Prostate gland (tissue), 2 donors: ENCODE data around the gene FKBP10. TPM values are rescaled to one million over a fixed set of nuclear protein-coding genes. Genes with fewer than 3 reads are reported as not detected.

Experiments used
- DNase-seq: peaks from one replicate; pipeline ENCODE4 v3.0.0-alpha.2; 2019; ENCODE audit warnings: low spot score
- H3K27ac ChIP-seq, 2 donors: fragments of 200-600 bp; sonication (generic); 2 replicates each; pipeline ENCODE4 v1.5.1; 2017 to 2019
- H3K27me3 ChIP-seq: fragments of 200-600 bp; sonication (generic); replicated peaks from 2 replicates; pipeline ENCODE4 v1.5.1; 2019; ENCODE audit not compliant: insufficient read depth
- H3K36me3 ChIP-seq, 2 donors: fragments of 200-600 bp; sonication (generic); 1 replicate in 1 of 2; 2 replicates in 1 of 2; pipeline versions ENCODE4 v1.5.1 to v1.8.1; 2017 to 2019
- H3K4me1 ChIP-seq: fragments of 200-600 bp; sonication (generic); replicated peaks from 2 replicates; pipeline ENCODE4 v1.5.1; 2019
- H3K4me3 ChIP-seq, 2 donors: fragments of 200-600 bp; sonication (generic); 2 replicates each; pipeline ENCODE4 v1.5.1; 2017 to 2019
- H3K9me3 ChIP-seq: fragments of 200-600 bp; sonication (generic); 2 replicates; pipeline ENCODE4 v1.5.1; 2017
- CTCF ChIP-seq, 4 experiments: fragments of 200-600 bp in 2 of 4; fragments of 450-650 bp in 2 of 4; sonication (generic) in 2 of 4; IDR thresholded peaks; 1 replicate in 3 of 4; 2 replicates in 1 of 4; pipeline ENCODE4 v1.5.1; 2016 to 2019; ENCODE audit warnings: antibody characterized with exemption in 4 of 4, mild to moderate bottlenecking in 2 of 4, moderate library complexity in 2 of 4
- POLR2A ChIP-seq: fragments of 450-650 bp; IDR thresholded peaks from one replicate; pipeline ENCODE4 v1.6.1; 2016; ENCODE audit warnings: antibody characterized with exemption, mild to moderate bottlenecking
- POLR2AphosphoS5 ChIP-seq: sonication (generic); formaldehyde crosslinking; IDR thresholded peaks from one replicate; pipeline ENCODE4 v1.6.1; 2017; ENCODE audit warnings: antibody characterized with exemption
- WGBS: methylation state at CpG from one replicate; pipeline ENCODE4 v1.1.5; 2018; 5-methylcytosine and 5-hydroxymethylcytosine counted together
- intact Hi-C: fragments of 100-400 bp; cut with DNase I; formaldehyde crosslinking; loops from one replicate; pipeline ENCODE4 v1.14.2; 2022
- total RNA-seq, 2 donors: library from RNA; depleted of rRNA; stranded (reverse); fragments of >200 nt; gene quantifications; one replicate each; pipeline ENCODE4 v1.1.0, GENCODE V29; 2016

FKBP10 gene
- total RNA-seq, 2 donors from 2014 or later: 24.5 to 50.2 TPM

GRCh38 chr17:41813699-41814124 lies 908 bp downstream of the FKBP10 start:
- Histone ChIP-seq H3K4me1 (peaks cover 8% of the 10 kb centered on the region), H3K27me3 (no peaks in the 10 kb centered on the region), H3K36me3 (no peaks in the 10 kb centered on the region), H3K9me3 (no peaks in the 10 kb centered on the region), H3K4me3 (peak overlapping the region in 1 of 2 donors; percentile 60), H3K27ac (peak overlapping the region in 1 of 2 donors; percentile 79)
- TF ChIP-seq POLR2AphosphoS5: no peak
- no peak for TF ChIP-seq CTCF (IDR thresholded peaks at IDR 0.05)
- TF ChIP-seq POLR2A: no peak
- WGBS: 58% methylated on average over 9 of the region's 9 CpGs
- DNase-seq: no peak
- intact Hi-C loops: no loop called here

GRCh38 chr17:41814195-41814594 lies 1.4 kb downstream of the FKBP10 start:
- no peak for DNase-seq
- H3K36me3 ChIP-seq: no peaks in the 10 kb centered on the region
- no peak overlapping the region for H3K4me3 ChIP-seq
- peaks cover 8% of the 10 kb centered on the region for H3K4me1 ChIP-seq
- H3K9me3 ChIP-seq: no peaks in the 10 kb centered on the region
- H3K27ac ChIP-seq: no peak overlapping the region
- TF ChIP-seq CTCF (IDR thresholded peaks at IDR 0.05) (no peak), POLR2A (no peak), POLR2AphosphoS5 (no peak)
- intact Hi-C loops: no loop called here
- 54% methylated on average over 1 of the region's 1 CpG for WGBS
- no peaks in the 10 kb centered on the region for H3K27me3 ChIP-seq

- H3K27me3 ChIP-seq: no peaks in the 10 kb centered on the region
- no peak overlapping the region for H3K4me3 ChIP-seq
- intact Hi-C loops: no loop called here
- no peaks in the 10 kb centered on the region for H3K9me3 ChIP-seq
- TF ChIP-seq POLR2AphosphoS5: no peak
- TF ChIP-seq CTCF (IDR thresholded peaks at IDR 0.05): no peak
- TF ChIP-seq POLR2A: no peak
- no peaks in the 10 kb centered on the region for H3K4me1 ChIP-seq
- H3K27ac ChIP-seq: no peak overlapping the region
- no peak for DNase-seq
- H3K36me3 ChIP-seq: no peaks in the 10 kb centered on the region
- 94% methylated on average over 23 of the region's 23 CpGs for WGBS
Observed at GRCh38 chr17:41816637-41817320, 4.0 kb downstream of the FKBP10 start.

- DNase-seq: no peak
- TF ChIP-seq POLR2AphosphoS5 (no peak), POLR2A (no peak), CTCF (IDR thresholded peaks at IDR 0.05) (no peak)
- H3K9me3 ChIP-seq: no peaks in the 10 kb centered on the region
- H3K27ac ChIP-seq: no peak overlapping the region
- H3K4me3 ChIP-seq: no peak overlapping the region
- H3K4me1 ChIP-seq: no peaks in the 10 kb centered on the region
- H3K27me3 ChIP-seq: no peaks in the 10 kb centered on the region
- intact Hi-C loops: no loop called here
- no peaks in the 10 kb centered on the region for H3K36me3 ChIP-seq
- 94% methylated on average over 16 of the region's 20 CpGs for WGBS
Observed at GRCh38 chr17:41818024-41818423, 5.2 kb downstream of the FKBP10 start.

GRCh38 chr17:41821776-41822175 lies 9.0 kb downstream of the FKBP10 start:
- H3K27ac ChIP-seq: no peak overlapping the region
- TF ChIP-seq CTCF (IDR thresholded peaks at IDR 0.05) (no peak), POLR2AphosphoS5 (no peak), POLR2A (no peak)
- intact Hi-C loops: no loop called here

More at GRCh38 chr17:41821776-41822175, 9.0 kb downstream of the FKBP10 start:
- Histone ChIP-seq H3K4me3 (no peak overlapping the region), H3K27me3 (no peaks in the 10 kb centered on the region), H3K36me3 (peaks cover 0 to 6% of the 10 kb centered on the region in 2 donors), H3K4me1 (no peaks in the 10 kb centered on the region), H3K9me3 (no peaks in the 10 kb centered on the region)
- DNase-seq: no peak
- WGBS: 83% methylated on average over 10 of the region's 14 CpGs
